ENCODE measurements around the gene TTBK1.
A peak's percentile ranks its signal among the peaks of the same experiment; 100 is the strongest.

TTBK1 gene

DNA sequence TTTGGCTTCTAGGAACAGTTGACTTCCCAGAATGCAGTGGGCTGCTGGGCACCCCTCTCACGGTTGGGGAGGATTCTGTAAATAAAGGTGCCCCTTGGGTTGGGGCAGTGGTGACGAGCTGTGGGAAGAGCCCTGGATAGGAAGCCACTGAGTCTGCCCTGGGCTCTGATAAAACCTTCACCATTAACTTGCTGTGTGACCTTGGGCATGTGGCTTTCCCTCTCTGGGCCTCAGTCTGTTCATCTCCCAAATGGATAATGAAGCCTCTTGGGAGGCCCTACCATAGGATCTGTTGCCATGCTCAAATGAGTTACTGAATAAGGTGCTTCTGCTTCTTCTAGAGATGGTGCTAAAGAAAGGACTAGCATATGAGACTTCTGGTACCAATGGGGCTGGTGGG is 61.6 kb downstream of the TTBK1 start:
- no peak for DNase-seq (ENCODE audit: low spot score)

- no peak for DNase-seq (ENCODE audit: low spot score)
These were observed 62.8 kb downstream of the TTBK1 start for GRCh38 chr6:43306086-43306485.

GRCh38 chr6:43307451-43308100 is 64.3 kb downstream of the TTBK1 start:
- DNase-seq (ENCODE audit: low spot score), result no peak

DNA sequence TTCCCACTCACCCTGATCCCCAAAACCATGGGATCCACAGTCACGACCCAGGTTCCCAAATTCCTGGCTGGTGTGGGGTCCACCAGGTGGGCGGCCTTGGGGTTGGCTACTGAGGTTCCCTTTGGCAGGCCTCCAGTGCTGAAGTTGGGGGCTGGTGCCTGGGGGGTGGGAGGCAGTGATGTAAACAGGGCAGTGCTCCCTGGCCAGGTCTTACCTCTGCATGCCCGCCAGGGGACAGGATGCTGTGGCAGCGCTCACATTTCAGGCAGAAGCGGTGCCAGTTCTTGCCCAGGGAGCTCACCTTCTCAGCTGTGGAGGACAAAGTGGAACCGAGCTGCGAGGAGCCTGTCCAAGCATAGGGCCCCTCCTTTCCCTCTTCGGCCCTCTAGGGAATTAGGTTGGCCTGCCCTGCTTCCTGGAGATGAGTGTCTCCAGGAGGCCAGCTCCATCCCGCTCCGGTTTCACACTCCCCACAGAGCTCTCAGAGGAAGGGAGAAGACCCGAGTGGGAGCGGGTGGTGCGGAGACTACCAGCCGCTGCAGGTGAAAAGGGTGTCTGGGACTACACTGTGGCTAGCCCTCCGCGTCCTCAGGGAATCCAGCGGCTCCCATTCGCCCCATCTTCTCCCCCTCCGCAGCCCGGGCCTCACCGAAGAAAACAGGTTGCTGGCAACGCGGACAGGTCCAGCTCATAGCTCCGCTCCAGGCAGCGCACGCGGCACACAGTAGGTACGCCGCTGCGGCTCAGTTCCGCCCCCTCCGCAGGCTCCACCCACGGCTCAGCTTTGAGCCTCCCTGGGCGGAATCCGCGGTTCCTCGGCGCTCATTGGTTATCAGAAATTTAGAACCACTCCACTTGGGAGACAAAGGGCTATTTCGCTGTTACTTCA is 65.1 kb downstream of the TTBK1 start, which contains the start of gene CRIP3:
Gene CRIP3, minus strand, starts transcription at position 726 of the 889 bp plus-strand sequence. Its CDS starts 34 bp downstream, at position 692.
- no peak for DNase-seq (ENCODE audit: low spot score)

- no peak for DNase-seq (ENCODE audit: low spot score)
These were observed 65.8 kb downstream of the TTBK1 start for GRCh38 chr6:43308990-43309477.

GRCh38 chr6:43310134-43310533 is 66.9 kb downstream of the TTBK1 start:
- DNase-seq (ENCODE audit: low spot score), result no peak

DNA sequence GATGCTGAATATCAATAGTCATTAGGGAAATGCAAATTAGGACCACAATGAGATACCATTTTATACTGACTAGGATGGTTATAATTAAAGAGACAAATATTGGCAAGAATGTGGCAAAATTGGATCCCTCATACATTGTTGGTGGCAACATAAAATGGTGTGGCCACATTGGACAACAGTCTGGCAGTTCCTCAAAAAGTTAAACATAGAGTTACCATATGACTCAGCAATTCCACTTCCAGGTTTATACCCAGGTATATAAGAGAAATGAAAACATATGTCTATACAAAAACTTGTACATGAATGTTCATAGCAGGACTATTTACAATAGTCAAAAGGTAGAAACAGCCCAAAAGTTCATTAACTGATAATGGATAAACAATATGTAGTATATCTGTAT is 67.3 kb downstream of the TTBK1 start:
- no peak for DNase-seq (ENCODE audit: low spot score)

DNA sequence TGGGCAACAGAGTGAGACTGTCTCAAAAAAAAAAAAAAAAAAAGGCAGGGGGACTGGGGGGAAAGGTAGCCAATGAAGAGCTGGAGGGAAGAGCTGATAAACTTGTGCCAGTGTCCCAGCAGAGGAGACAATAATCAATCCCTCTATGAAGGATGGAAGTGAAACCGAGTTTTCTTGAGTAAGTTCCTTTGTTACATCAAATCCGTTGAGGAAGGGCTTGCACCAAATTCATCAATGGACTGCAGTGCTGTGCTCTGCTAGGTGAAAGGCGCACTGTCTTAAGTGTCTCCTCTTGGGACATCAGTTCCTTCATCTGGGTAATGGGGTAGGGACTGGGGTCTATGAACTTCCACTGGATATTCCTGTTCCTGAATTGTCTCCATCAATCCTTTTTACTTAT is 68.4 kb downstream of the TTBK1 start:
- no peak for DNase-seq (ENCODE audit: low spot score)

GRCh38 chr6:43313813-43314212 is 70.5 kb downstream of the TTBK1 start:
- no peak for DNase-seq (ENCODE audit: low spot score)

DNA sequence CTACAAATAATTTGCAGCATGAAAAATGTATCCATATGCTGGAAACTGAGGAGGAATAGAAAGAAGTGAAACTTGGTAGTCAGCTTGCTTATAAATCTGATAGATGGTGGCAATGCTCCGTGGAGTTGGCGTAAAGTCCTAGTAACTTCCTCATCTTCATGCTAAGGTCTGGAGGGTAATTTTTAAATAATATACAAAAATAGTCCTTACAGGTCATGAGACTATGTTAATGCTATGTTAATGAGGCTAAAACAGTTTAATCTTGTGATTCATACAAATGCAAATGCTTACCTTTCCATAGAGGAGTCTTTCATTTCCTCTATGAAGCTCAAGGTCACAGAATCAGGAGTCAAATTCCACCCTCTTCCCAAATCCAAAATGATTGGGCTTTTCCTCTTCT is 74.7 kb downstream of the TTBK1 start:
- DNase-seq (ENCODE audit: low spot score), result no peak

DNA sequence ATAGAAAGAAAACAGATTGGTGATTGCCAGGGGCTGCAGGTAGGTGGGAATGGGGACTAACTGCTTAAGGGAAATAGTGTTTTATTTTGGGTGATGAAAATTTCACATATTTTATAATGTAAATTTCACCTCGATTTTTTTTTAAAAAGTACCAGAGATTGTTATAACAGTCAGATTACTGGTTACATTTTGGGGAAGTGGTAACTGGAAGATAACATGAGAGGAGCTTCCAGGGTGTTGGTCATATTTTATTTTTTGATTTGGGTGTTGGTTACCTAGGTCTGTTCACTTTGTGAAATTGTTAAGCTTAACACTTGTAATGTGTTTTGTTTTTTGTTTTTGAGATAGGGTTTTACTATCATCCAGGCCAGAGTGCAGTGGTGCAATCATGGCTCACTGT is 82.6 kb downstream of the TTBK1 start:
- no peak for DNase-seq (ENCODE audit: low spot score)

- no peak for DNase-seq (ENCODE audit: low spot score)
These were observed 85.2 kb downstream of the TTBK1 start for GRCh38 chr6:43328528-43328927.

DNA sequence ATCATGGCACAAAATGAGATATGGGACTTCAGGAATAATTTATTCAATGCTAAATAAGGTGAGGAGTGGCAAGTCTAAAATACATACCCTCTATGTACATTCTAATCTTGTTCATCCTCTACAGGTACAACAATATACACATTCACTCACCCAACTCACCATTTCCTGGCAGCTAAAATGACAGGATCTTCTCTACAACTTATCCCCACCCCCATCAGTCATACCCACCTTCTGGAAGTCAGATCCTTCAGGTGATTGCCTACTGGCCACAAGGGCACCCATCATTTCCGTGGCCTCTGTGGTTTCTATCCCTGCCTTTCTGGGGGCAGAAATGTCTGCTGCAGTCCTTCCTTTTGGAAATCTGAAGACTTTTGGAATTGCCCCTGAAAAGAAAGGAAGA is 88.2 kb downstream of the TTBK1 start:
- DNase-seq (ENCODE audit: low spot score), result no peak

- no peak for DNase-seq (ENCODE audit: low spot score)
These were observed 88.6 kb downstream of the TTBK1 start for GRCh38 chr6:43331891-43332290.

DNA sequence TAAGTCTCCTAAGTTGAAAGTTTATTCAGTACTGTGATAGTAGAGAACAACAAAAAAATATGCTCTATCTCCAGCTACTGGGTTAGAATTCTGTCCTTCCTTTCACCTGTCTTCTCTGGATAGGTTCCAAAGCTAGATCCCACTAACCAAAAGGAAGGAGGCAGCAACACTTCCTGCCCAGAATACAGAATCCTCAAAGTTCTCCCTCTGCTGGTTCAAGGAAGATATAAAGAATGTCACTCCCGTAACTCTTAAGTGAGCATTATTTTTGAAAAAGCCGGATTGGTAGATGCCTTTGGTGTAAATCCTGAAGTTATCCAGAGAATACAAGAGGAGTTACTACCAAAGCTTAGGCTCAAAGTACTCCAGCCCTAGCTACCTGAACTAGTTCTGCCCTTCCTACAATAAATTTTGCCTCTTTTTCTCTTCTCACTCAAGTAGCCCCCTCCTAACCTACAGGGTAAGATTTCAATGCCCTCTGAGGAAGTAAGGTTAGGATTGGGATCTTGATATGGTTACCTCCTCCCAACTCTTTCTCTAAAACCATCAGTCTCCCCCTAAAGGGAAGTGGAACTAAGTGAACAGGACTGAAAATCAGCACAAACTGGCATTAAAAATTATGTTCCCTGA is 91.3 kb downstream of the TTBK1 start:
- DNase-seq (ENCODE audit: low spot score), result peak; percentile 81

DNA sequence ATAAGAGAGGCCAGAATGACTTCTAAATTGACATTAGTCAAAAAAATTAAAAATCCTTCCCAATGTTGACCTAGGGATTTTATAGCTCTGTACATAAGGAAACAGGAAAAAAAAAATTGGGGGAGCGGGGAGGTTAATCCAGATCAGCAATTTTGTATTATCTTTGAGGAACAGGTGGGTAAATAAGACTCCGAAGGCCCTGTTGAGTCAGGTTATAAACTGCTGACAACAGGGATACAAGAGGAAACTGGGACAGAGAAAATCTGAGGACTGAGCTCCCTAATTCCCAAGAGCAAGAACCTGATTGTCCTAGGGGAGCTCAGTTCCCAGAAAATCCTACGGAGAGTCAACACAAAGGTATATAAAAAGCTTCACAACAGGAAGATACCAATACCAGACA is 92.2 kb downstream of the TTBK1 start:
- no peak for DNase-seq (ENCODE audit: low spot score)

DNA sequence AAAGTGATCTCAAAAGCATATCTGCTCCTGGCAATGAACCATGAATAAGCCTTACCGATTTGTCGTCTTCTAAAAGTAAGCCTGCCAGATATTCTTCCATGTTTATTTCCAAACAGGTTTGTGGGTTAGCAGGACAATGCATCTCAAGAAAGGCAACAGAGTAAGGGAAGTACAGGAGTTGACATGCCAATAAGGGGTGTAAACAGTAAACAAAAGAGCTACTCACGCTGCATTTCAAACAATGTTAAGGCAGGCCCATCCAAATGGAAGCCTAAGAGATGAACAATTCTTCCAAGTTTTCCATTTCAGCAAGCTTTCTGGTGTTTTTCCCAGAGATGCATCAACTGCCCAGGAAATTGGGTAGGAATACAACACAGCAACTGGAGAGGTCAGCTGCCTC is 93.1 kb downstream of the TTBK1 start:
- DNase-seq (ENCODE audit: low spot score), result no peak

All from RKO (cell line).